GM20431 (cell line): ENCODE measurements around the gene XRCC3.
"Not testable (repeated sequence)": the region's sequence is repeated elsewhere in the genome, so short reads cannot be mapped to it uniquely, and the experiment has no call there.

Experiments used
- in situ Hi-C: fragments of 300-500 bp; cut with MseI, MboI; formaldehyde crosslinking; loops from one replicate; pipeline ENCODE4 v1.15.0; 2020; ENCODE audit warnings: low sequenced_read_pairs; ENCODE audit not compliant: unreplicated experiment

XRCC3 gene

DNA sequence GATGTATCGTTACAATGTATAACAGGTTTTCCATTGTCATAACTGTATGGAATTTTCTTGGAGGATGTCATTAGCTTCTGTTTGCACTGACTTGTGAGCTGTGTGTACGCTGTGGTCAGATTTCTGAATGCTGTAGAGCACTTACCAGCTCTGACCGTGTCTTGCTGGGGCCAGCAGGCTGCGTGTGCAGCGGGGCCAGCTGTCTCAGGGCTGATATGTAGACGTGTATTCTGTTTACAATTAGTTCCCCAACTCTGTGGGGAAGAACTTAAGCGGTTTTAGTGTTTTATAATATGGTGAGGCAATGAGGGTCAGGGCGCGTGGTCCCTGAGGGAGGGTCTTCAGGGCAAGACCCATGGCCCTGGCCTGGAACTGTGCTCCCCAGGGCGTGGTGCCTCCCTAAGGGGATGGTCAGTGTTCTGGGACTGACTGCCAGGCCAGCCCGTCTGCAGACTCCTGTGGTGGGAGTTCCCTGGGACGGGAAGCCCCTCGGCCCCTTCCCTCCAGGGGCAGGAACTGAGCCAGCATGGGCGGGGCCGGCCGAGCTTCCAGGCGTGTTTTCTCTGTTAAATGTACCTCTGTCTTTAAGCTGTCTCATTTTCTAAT is 18.7 kb downstream of the XRCC3 start:
- in situ Hi-C loops: no loop called here

DNA sequence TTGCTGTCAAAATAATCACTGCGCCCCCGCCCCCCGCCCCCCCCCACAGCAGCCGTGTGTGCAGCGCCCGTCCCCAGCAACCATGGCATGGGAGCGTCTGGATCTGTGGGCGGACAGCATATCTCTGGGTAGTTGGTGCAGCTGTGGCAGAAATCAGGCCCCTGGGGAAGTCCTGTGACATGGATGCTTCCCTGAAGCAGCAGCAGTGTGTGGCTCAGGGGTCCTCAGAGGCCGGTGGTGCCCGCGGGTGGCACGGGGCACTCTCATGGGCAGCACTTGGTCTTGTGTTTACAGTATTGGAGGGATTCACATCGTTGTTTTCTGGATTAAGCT is 19.2 kb downstream of the XRCC3 start:
- in situ Hi-C loops: no loop called here

DNA sequence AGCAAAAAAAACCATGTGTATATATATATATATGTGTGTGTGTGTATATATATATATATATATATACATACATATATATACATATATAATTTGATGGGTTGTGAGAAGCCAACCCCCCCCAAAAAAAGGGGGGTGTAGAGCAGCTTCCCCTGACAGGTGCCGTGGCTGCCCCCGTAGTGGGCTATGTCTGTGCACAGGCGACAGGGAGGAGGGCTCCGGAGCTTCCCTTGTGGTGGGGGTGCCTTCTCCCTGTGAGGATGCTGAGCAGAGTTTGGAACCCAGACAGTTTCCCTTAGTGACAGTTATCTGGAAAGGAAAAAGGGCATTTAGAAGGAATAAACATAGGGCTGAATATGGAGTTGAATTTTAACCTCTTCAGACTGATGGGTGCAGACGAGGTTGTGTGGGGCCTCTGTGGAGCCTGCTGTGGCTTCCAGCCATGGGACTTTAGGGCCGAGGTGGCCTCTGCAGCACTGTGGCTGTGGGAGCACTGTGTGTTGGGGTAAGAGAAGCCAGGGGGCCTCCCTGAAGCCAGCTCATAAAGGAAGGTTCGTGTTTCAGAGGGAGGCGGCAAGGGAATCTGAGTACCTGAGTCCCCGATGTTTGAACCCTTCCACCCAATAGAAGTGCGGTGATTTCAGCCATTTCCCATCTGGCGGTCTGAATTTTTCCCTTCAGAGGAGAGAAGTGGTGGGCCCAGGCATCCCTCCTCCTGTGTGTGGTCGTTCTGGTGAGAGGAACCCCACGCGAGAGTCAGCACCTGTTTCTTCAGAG is 19.8 kb downstream of the XRCC3 start:
- in situ Hi-C loops: no loop called here

DNA sequence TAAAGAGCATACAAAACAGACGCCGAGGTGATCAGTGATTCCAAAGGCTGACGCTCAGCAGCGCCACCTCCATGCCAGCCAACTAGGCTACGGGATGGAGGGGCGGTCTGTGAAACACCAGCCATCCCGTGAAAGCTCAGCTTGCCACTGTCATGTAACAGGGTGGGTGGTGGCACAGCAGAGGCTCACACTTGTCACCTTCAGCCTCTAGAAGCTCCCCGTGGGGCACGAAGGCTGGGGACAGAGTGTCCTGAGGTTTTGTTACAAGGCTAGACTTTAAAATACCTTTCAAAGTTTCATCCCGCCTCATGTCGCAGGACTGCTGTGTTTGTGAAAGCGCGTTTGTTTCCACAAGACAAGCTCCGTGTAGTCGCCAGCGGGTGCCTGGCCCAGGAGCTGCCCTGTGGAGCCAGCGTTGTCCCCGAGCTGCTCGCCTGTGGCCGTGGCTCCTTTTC is 20.7 kb downstream of the XRCC3 start:
- in situ Hi-C loops: no loop called here

DNA sequence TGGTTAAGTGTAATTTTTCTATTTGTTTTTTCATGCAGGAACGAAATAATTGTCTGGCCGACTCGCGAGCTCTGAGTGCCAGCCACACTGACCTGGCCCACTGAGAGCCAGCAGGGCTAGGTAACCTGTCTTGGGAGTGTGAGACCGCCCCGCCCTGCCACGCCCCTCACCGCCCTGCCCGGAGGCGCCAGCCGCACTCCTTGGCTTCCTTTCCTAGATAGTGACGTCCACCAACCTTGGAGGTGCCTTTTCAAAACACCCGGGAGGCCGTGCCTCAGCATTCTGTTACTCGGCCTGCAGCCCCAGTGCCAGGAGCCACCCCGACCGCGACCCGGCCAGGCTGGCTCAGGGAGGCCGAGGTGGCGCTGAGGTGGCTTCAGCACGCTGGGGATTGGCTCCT is 21.7 kb downstream of the XRCC3 start:
- in situ Hi-C loops: no loop called here

DNA sequence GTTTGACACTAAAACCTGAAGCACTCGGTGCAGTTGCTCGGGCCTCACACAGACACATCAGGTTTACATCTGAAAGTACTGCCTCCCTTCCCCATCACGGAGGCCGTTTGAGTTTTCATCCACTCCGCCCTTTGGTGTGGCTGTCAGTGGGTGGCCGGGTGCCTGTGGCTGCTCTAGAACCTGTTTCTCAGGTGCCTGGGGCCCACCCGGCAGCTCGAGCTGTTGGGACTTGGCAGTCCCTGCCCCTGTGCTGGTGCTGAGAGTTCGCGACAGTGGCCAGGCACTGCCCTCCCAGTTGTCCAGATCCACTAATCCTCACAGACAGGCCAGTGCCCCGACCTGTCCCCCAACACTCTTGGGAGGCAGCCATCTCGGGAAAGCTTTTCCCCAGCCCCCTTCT is 22.4 kb downstream of the XRCC3 start:
- in situ Hi-C loops: no loop called here

DNA sequence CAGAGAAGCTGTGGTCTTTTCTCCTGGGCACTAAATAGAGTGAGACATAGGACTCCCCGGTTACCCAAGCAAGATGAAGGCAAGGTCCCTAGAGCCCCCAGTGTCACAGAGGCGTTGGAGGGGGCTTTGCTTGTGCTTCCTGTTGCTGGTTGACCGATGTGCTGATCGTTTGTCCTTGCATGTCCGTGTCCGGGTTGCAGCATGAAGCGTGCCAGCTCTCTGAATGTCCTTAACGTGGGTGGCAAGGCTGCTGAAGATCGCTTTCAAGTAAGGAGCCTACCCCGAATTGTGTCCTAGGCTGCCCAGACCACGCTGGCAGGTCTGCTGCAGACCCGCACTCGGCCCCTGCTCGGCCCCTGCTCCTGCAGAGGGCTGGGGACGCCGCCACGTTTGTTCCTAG is 23.1 kb downstream of the XRCC3 start:
- in situ Hi-C loops: no loop called here

DNA sequence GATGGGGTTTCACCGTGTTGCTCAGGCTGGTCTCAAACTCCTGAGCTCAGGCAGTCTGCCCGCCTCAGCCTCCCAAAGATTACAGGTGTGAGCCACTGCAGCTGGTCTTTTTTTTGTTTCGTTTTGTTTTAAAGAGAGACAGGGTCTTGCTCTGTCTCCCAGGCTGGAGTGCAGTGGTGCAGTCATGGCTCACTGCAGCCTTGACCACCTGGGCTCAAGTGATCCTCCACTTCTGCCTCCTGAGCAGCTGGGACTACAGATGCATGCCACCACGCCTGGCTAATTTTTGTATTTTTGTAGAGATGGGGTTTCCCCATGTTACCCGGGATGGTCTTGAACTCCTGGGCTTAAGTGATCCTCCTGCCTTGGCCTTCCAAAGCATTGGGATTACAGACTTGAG is 23.6 kb downstream of the XRCC3 start:
- in situ Hi-C loops: not testable (repeated sequence)

DNA sequence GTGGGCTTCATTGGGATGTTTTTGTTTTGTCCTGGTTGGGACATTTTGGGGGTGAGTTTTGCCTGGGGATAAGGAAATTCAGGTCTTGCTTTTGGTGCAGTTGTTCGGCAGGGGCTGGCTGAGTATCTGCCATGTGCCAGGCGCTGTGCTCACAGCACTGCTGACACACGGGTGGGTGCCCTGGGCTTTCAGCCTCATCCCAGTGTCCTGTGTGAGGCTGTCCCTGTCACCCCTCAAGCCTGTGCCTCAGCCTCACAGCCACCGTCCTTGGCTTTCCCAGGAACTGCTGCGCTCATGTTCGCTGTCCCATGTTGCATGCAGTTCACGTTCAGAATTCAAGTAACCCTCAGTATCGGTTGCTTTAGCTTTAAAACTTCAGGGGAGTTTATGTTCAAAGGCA is 24.9 kb downstream of the XRCC3 start:
- in situ Hi-C loops: no loop called here

DNA sequence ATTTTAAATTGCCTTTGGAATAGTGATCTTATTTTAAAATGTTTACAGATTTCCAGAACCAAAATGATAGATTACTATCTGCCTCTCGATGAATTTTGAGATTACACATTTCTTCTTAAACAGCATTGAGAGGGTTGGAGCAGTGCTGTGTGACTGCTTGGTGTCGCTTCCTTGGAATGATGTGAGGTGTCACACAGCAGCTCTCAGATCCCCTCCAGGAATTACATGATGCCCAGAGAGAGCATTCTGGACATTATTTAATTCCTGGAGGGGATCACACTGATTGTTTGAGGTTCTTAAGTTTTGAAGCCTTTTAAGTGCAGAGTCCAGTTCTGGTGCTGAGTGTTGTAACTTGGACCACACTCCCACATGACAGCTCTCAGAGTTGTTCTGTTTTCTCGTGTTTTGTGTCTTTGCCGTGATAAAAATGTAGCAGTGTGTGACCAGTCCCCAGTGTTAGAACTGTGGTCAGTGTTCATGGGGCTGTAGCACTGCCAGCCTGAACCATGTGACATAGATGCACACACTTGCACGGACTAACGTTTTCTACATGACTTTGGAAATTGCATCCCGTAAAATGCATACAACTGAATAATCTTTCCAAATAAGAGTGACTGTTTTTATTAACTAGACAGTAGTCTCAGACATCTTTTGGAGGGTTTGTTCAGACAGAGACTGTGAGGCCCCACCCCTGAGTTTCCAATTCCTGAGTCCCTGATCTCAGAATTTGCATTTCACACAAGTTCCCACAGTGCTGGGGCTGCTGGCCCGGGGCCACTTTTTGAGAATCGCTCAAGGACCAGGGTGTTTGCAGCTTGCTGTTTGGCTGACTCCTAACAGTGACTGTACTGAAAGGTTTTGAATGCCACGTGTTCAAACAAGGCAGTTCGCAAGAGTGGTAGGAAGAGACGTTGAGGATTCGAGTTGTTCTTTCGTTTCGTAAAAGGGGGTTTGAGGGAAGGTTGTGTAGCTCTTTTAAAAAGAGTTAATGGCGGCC is 26.0 kb downstream of the XRCC3 start:
- in situ Hi-C loops: no loop called here

DNA sequence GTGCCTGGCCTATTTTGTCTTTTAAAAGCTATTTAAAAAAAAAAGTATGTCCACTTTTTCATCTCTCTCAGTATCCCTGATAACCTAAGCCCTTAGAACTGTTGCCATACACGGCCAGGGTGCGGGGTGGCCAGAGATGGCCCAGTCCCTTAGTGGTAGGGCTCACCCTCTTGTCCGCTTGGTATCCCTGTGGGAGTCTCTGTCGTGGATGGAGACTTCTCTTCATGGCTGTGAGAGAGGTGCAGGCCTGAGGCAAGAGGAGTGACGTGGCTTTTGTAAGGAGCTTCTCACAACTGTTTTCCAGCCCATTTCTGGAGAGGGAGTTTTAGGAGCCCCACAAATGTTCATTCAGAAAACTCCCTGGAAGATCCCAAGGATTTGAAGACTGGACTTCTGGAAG is 26.8 kb downstream of the XRCC3 start:
- in situ Hi-C loops: no loop called here

DNA sequence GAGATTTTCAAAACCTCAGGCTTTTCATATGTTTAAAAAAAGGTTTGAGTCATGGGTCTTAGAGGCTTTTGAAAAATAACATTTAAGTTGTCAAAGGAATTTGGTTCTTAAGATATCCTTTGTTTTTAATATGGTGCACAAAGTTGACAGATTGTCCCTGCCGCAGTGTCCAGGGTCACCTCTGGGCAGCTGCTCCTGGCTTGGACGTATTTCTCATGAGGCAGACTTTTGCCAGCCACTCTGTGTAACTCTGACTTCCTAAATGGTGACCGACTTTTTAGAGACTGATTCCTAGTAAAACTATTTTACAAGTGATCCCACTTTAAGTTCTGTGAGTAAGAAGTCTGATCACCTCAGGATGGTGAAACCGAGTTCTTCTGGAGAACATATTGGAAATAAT is 27.5 kb downstream of the XRCC3 start:
- in situ Hi-C loops: no loop called here

DNA sequence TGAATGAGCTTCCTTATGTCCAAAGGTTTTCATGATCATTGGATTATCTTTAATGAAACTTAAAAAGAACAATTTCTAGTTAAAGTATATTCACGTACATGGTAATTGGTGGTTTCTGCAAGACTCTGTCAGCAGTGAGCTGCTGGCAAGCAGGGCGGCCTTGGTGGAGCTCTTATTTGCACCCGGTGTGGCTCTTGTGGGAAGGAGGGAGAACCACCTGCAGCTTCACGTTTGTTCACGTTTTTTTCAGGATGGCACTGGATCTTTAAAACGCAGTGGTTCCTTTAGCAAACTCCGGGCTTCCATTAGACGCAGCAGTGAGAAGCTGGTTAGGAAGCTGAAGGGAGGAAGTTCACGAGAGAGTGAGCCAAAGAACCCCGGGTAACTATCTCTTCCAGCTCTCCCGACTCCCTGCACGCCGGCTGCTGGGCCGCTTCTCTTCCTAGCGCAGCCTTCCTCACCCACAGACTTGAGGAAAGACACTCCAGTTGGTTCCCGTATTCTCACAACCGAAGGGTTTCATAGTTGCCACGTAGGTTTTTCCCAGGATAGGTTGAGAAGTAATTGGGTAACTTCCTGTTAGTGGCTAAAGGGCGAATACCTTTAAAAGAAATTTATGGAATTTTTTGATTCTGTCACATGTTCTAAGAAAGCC is 28.3 kb downstream of the XRCC3 start:
- in situ Hi-C loops: no loop called here

DNA sequence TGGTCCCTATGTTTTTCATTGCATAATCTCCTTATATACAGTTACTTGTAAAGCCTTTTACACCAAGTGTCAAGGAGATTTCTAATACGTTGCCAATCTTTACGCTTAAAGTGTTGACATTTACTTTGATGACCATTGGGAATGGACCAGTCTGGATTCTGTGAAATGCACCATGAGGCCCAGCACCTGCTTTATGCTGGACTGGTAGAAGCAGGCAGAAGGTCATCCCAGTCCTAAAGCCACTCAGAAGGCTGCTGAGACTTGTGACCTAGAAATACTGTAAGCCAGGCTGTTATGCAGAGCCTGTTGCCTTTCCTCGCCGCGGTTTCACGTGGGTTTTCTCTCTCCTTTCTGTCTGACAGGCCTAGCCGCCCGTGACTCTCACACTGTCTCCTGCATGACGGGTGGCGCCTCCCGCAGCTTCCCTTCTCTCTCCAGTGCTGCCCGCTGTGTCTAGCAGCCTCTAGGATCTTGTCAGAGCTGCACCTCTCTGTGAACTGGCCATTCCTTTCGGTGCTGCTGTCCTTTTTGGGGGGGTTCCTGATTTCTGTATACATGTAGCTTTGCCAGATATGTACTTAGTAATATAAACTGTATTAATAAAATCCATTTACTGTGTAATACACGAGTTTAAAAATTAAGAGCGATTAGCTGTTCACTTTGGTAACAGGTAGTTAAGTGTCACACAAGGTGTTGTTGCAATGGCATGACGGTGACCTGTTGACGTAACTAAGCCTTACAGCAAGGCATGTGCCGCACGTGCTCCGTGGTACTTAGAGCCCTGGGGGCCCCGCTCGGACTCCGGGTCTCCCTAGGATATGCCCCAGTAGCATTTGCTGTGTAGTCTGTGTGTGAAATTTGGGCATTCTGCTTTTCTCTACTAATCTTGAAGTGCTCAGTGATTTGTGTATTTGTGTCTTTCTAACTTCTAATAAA is 29.7 kb downstream of the XRCC3 start:
- in situ Hi-C loops: no loop called here

DNA sequence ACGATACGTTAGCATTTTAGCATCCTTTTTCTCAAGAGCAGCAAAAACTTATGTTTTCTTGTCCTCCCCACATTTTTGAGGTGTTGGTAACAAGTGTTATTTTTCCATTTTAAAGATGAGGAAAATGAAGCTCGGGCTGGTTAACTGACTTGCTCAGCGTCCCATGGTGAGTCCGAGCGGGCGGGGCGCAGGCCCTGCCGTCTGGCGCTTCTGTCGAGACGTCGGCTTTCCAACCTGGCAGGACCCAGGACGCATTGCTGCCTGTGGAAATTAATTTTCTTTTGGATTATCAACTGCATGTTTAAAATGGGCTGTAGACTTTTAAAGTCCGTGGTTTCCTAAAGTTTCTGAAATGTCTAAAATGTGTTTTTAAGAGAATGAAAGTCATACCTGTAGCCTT is 30.4 kb downstream of the XRCC3 start:
- in situ Hi-C loops: no loop called here

DNA sequence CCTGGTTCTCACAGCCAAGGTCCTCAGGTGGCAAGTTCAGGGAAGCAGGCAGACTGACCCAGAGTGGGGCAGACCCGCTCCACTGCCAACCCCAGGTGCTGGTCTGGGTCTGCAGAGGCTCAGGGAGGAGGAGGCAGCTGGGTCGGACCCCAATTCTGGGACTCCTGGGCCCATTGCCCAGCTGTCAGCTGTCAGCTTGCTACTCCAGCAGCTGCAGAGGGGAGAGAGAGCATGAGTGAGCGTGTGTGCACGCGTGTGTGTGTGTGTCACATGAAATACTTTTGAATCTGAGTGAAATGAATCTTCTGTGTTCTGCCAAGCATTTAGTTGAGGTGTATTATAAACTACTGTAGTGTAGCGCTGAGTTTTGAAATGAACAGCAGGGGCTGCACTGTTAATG is 30.8 kb downstream of the XRCC3 start:
- in situ Hi-C loops: no loop called here

DNA sequence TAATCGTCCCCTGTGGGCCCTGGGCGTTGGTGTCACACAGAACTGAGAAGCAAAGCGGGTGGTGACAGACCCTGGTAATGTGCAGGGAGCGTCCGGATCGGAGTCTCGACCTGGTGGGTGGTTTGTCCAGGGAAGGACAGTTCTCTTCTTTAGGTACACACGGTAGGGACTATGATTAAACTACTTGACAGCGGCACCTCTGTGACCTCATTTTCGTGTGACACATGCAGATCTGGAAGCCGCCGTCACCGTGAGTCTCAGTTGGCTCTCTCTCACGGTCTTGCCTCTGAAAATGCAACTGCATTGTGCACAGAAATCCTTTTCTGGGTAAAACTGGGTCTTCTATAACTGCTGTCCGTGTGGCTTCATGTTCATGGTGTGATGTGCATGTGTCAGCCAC is 32.1 kb downstream of the XRCC3 start:
- in situ Hi-C loops: no loop called here

DNA sequence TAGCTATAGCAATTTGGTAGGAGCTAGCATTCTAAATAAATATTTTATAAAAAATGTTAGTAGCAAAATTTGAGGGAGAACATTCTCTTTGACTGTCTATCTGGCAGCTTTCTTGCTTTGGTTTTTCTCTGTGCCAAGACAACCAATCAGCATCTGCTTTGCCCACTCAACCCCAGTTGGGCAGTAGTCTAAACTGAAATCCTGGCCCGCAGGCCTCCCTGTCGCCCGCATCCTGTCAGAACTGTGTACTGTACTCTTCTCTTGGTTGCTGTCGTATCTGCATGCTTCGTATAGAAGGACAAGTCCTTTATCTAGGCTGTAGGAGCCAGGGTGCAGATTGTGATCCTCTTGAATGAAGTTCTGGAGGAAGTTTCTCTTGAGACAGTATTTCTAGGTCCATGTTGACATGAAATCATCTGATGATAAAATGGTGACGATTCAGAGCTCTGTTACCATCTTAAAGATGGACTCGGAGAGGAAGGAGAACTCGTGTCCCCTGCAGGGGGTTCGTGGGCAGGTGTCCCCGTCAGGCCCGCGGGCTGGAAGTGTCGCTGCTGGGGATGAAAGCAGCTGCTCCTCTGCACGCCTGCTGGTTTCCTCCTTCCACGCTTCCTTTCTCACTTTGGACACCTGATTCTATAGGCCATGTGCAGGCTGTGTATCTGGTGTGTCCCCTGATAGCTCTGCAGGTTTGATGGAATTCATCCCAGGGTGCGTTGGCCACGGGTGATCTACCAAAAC is 34.6 kb downstream of the XRCC3 start:
- in situ Hi-C loops: no loop called here

DNA sequence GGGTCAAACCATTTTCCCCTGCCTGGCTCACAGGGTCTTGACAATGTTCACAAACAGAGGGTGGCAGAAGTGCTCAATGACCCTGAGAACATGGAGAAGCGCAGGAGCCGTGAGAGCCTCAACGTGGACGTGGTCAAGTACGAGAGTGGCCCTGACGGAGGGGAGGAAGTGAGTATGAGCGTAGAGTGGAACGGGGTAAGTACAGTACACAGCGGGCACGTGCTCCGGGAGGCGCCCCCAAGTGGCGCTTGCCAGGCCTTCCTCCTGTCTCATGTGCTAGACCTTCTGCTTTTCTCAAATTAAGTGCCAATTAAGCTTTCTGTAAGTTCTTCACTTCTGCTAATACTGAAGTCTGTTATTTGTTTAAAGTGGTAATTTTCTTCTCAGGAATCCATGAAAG is 35.9 kb downstream of the XRCC3 start:
- in situ Hi-C loops: no loop called here
